HFFc6 (cell line): ENCODE data around the gene FOLR2. TPM values are rescaled to one million over a fixed set of nuclear protein-coding genes. Genes with fewer than 3 reads are reported as not detected.

Source experiments
- DNase-seq: peaks from one replicate; pipeline ENCODE4 v3.0.0-alpha.2; 2018
- H3K27ac Mint-ChIP-seq: 2 replicates; pipeline ENCODE4 v1.8.0; 2020; ENCODE audit warnings: mild to moderate bottlenecking, mixed read lengths
- H3K27me3 Mint-ChIP-seq: 2 replicates; pipeline ENCODE4 v1.8.0; 2021; ENCODE audit warnings: mild to moderate bottlenecking, moderate library complexity, mixed read lengths; ENCODE audit not compliant: insufficient read depth
- H3K36me3 Mint-ChIP-seq: 2 replicates; pipeline ENCODE4 v1.8.0; 2021; ENCODE audit warnings: low read depth, mixed read lengths
- H3K4me1 Mint-ChIP-seq: 2 replicates; pipeline ENCODE4 v1.8.0; 2020; ENCODE audit warnings: low read depth, mixed read lengths
- H3K4me3 Mint-ChIP-seq: 2 replicates; pipeline ENCODE4 v1.8.0; 2020; ENCODE audit warnings: mild to moderate bottlenecking, moderate library complexity, mixed read lengths
- H3K9me3 Mint-ChIP-seq: 2 replicates; pipeline ENCODE4 v1.8.0; 2020; ENCODE audit warnings: mild to moderate bottlenecking, mixed read lengths
- CTCF ChIP-seq: fragments of 200-600 bp; sonication (generic); IDR thresholded peaks from 2 replicates; pipeline ENCODE4 v1.5.0; 2021; ENCODE audit warnings: antibody characterized with exemption, mild to moderate bottlenecking
- total RNA-seq, 6 experiments: library from RNA; stranded (reverse); fragmentation: NEBNext Ultra II Directional; extraction: Animal tissue kit (Norgen Biotek cat#: 25700); gene quantifications; 2 replicates in 1 of 6; 3 replicates in 5 of 6; pipeline ENCODE4 v1.2.3, GENCODE V29; 2021

Gene FOLR2
- total RNA-seq, 6 experiments from 2014 or later = not detected

- Mint-ChIP-seq H3K27ac (no peak overlapping the region; the same call in 1 of the 2 replicates), H3K4me1 (peaks cover 8% of the 10 kb centered on the region), H3K27me3 (peaks cover 5% of the 10 kb centered on the region), H3K36me3 (peaks cover 35% of the 10 kb centered on the region), H3K9me3 (no peaks in the 10 kb centered on the region), H3K4me3 (no peak overlapping the region)
- no peak for DNase-seq
- TF ChIP-seq CTCF = no peak
These were observed 17.3 kb downstream of the FOLR2 start for GRCh38 chr11:72233773-72234513.

DNA sequence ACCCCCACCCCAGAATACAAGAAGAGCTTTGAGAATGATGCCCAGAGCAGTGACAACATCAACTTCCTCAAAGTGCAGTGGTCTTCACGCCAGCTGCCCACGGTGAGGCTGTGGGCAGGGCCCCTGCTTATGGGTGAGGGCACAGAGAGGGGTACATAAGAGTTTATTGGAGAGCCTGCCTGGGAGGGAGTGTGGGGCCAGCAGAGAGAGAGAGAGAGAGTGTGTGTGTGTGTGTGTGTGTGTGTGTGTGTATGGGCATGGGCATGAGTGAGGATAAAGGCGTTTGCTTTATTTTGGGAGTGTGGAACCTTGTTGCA, 17.9 kb downstream of the FOLR2 start:
- DNase-seq = no peak
- Mint-ChIP-seq H3K4me1 (peaks cover 14% of the 10 kb centered on the region), H3K36me3 (peaks cover 30% of the 10 kb centered on the region), H3K9me3 (no peaks in the 10 kb centered on the region), H3K4me3 (no peak overlapping the region), H3K27ac (peak overlapping the region; percentile 9; the same call in 1 of the 2 replicates), H3K27me3 (peaks cover 10% of the 10 kb centered on the region)
- no peak for TF ChIP-seq CTCF

- no peak overlapping the region for H3K27ac Mint-ChIP-seq
- peaks cover 16% of the 10 kb centered on the region for H3K4me1 Mint-ChIP-seq
- H3K9me3 Mint-ChIP-seq = no peaks in the 10 kb centered on the region
- DNase-seq = no peak
- peaks cover 29% of the 10 kb centered on the region for H3K36me3 Mint-ChIP-seq
- no peak for TF ChIP-seq CTCF
- peaks cover 11% of the 10 kb centered on the region for H3K27me3 Mint-ChIP-seq
- H3K4me3 Mint-ChIP-seq = no peak overlapping the region
These were observed 18.3 kb downstream of the FOLR2 start for GRCh38 chr11:72234920-72235319.

DNA sequence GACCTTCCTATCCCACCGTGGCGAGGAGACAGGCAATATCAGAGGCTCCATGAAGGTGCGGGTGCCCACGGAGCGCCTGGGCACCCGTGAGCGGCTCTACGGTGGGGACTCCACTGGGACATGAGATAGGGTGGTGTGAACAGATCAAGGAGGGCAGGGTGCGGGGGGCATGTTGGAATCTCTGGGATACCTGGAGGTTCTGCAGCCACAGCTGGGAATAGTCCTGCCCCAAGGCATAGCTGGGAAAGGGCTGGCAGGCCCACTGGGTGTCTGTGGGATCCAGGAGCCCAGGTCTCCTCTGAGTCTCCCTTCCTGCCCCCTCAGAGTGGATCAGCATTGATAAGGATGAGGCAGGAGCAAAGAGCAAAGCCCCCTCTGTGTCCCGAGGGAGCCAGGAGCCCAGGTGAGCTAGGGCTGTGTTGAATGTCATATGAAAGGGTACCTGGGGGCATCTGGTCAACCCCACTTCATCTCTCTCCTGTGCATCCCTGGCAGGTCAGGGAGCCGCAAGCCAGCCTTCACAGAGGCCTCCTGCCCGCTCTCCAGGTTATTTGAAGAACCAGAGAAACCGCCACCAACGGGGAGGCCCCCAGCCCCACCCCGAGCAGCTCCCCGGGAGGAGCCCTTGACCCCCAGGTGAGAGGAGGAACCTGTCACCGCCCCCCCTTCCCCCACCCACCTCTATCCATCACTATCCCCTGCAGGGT, 18.9 kb downstream of the FOLR2 start:
- Mint-ChIP-seq H3K27me3 (peaks cover 15% of the 10 kb centered on the region), H3K4me3 (no peak overlapping the region), H3K36me3 (peaks cover 29% of the 10 kb centered on the region), H3K4me1 (peaks cover 21% of the 10 kb centered on the region), H3K27ac (no peak overlapping the region), H3K9me3 (no peaks in the 10 kb centered on the region)
- no peak for DNase-seq
- no peak for TF ChIP-seq CTCF

DNA sequence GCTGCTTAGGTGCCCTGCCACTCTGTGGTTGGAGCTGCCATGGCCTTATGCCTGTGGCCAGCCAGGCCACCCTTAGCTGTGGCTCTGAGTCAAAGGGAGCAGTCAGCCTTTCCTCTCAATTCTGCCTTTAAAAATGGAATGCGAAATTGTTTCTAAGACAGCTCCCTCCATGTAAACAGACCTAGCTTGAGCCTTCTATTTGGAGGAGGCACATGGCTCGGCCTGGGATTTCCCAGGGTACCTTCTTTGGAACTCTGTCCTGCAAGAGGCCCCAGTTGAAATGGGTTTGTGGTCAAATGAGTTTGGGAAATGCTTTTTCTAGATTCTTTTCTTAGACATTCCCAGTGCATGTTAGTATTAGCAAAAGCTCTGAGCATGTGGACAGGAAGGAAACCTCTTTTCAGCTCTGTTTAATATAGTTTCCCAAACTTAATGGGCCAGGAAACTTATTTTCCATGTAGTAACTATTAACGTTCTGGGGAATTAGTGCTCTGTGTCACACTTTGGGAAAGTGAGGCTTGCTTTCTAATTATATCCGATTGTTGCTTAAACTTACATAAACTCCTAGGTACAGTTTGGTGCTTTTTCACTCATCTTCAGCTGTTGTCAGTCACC, 19.6 kb downstream of the FOLR2 start:
- peaks cover 28% of the 10 kb centered on the region for H3K36me3 Mint-ChIP-seq
- no peak overlapping the region for H3K4me3 Mint-ChIP-seq

More for the DNA sequence above, 19.6 kb downstream of the FOLR2 start:
- Mint-ChIP-seq H3K9me3 (no peaks in the 10 kb centered on the region), H3K4me1 (peaks cover 25% of the 10 kb centered on the region), H3K27me3 (peaks cover 21% of the 10 kb centered on the region), H3K27ac (0 out of 2 replicates have a peak overlapping the region, but pooled peaks have one; percentile 13)
- no peak for DNase-seq
- TF ChIP-seq CTCF = no peak
